Caco-2 (cell line): ENCODE measurements around the gene SGPP2. TPM values are rescaled to one million over a fixed set of nuclear protein-coding genes. Genes with fewer than 3 reads are reported as not detected.

Experiments used
- BruUV-seq: library from RNA; stranded (reverse); fragments of 400-500 nt; replicated peaks from 2 replicates; lab custom pipeline; 2021; lab: Mats Ljungman, UMichigan
- CTCF ChIA-PET: fragments of 300-600 bp; sonication (Branson Sonifier 250); formaldehyde crosslinking; loops from one replicate; lab custom pipeline; 2022; ENCODE audit warnings: antibody characterized with exemption; lab: Charles Lee
- POLR2A ChIA-PET: fragments of 300-600 bp; sonication (Branson Sonifier 250); formaldehyde crosslinking; loops from one replicate; lab custom pipeline; 2022; ENCODE audit warnings: antibody characterized with exemption; lab: Charles Lee
- DNase-seq, 2 experiments: peaks; one replicate each; pipeline versions ENCODE4 v3.0.0 to v3.0.0-alpha.2; 2020 to 2022
- H3K27me3 ChIP-seq: replicated peaks from 2 replicates; pipeline ENCODE4 v1.6.0; 2011; ENCODE audit warnings: low read length; ENCODE audit not compliant: control insufficient read depth, insufficient read depth
- H3K36me3 ChIP-seq: 2 replicates; pipeline ENCODE4 v1.5.1; 2011; ENCODE audit warnings: low read length; ENCODE audit not compliant: control insufficient read depth, insufficient read depth
- H3K4me1 ChIP-seq: fragments of 250-450 bp; sonication (Bioruptor Pico); 2 replicates; pipeline ENCODE4 v1.5.1; 2020; ENCODE audit warnings: mild to moderate bottlenecking
- H3K4me3 ChIP-seq: 2 replicates; pipeline ENCODE4 v1.5.1; 2011; ENCODE audit warnings: low read depth, mild to moderate bottlenecking, control low read depth, low read length
- H3K9me3 ChIP-seq: fragments of 250-450 bp; sonication (Bioruptor Pico); 2 replicates; pipeline ENCODE4 v1.5.1; 2020; ENCODE audit warnings: mild to moderate bottlenecking, moderate library complexity
- H3K27ac Mint-ChIP-seq: one replicate; pipeline ENCODE4 v1.8.0; 2022; ENCODE audit warnings: mixed read lengths; ENCODE audit not compliant: unreplicated experiment
- H3K27me3 Mint-ChIP-seq: one replicate; pipeline ENCODE4 v1.8.0; 2022; ENCODE audit warnings: mixed read lengths; ENCODE audit not compliant: insufficient read depth, unreplicated experiment
- H3K36me3 Mint-ChIP-seq: one replicate; pipeline ENCODE4 v1.8.0; 2022; ENCODE audit warnings: mild to moderate bottlenecking, mixed read lengths; ENCODE audit not compliant: insufficient read depth, unreplicated experiment
- H3K4me1 Mint-ChIP-seq: one replicate; pipeline ENCODE4 v1.8.0; 2022; ENCODE audit warnings: low read depth, mixed read lengths; ENCODE audit not compliant: unreplicated experiment
- H3K4me3 Mint-ChIP-seq: one replicate; pipeline ENCODE4 v1.8.0; 2022; ENCODE audit warnings: mild to moderate bottlenecking, moderate library complexity, mixed read lengths; ENCODE audit not compliant: unreplicated experiment
- H3K9me3 Mint-ChIP-seq: one replicate; pipeline ENCODE4 v1.8.0; 2022; ENCODE audit warnings: mixed read lengths; ENCODE audit not compliant: unreplicated experiment
- CTCF ChIP-seq, 2 experiments: fragments of 200-600 bp in 1 of 2; IDR thresholded peaks; 1 replicate in 1 of 2; 2 replicates in 1 of 2; pipeline versions ENCODE4 v1.5.1 to v1.8.0; 2011 to 2022; ENCODE audit warnings: antibody characterized with exemption in 1 of 2, control low read depth in 1 of 2, inconsistent platforms in 1 of 2, low read depth in 1 of 2, low read length in 1 of 2, mild to moderate bottlenecking in 1 of 2, moderate library complexity in 1 of 2; ENCODE audit not compliant: insufficient read depth in 1 of 2, severe bottlenecking in 1 of 2, unreplicated experiment in 1 of 2
- intact Hi-C: fragments of 100-400 bp; cut with micrococcal nuclease; formaldehyde crosslinking; loops from one replicate; pipeline ENCODE4 v1.10.0; 2022; ENCODE audit not compliant: unreplicated experiment
- total RNA-seq: library from RNA; stranded (reverse); gene quantifications from 2 replicates; pipeline ENCODE4 v1.2.3, GENCODE V29; 2022

Gene SGPP2
- total RNA-seq, 1 experiment from 2014 or later: not detected

DNA sequence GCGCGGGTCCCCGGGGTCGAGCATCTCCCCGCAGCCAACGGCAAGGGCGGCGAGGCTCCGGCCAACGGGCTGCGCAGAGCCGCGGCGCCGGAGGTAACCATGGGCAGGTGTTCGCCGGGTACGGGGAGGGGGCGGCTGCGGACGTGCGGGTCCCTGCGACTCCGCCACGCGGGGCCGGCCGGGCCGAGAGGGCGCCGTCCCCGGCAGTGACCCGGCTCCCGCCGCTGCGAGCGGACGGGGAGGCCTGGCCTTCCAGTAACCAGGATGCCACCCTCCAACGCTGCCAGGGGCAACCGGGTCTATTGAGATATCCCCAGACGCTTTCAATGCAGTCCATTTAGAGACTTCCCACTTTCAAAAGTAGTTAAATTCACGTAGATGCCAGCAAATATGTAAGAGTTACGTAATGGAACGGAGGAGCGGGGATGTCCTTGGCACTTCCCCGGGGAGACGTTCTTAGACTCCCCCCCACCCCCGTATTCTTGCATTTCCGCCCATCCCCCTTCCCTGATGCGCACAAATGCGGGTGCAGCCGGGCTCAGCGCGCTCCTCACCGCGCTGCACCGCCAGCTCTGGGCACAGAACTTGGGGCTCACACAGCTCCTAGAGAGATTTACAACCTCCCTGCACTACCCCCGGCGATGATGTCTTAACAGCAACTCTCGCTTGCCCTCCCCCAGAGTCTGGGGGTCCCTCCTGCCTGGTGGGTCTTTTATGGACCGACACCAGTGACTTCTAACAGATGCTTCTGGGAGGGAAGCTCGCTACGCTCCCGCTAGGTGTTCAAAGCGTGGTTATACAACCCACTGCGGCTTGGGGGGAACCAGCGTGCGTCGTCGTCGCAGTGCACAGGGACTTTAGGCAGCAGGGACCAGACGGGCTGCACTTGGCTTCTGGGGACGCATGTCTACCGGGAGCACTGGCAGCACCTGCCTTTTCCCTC lies 657 bp downstream of the SGPP2 start:
- POLR2A ChIA-PET: no interaction called here
- peak overlapping the region; percentile 84 for H3K4me3 Mint-ChIP-seq
- CTCF ChIA-PET: no interaction called here
- Histone ChIP-seq H3K27me3 (peaks cover 5% of the 10 kb centered on the region; the same call in 1 of the 2 replicates), H3K4me1 (peaks cover 3% of the 10 kb centered on the region; the same call in 1 of the 2 replicates), H3K9me3 (no peaks in the 10 kb centered on the region), H3K4me3 (peak overlapping the region; percentile 41), H3K36me3 (no peaks in the 10 kb centered on the region)
- H3K27me3 Mint-ChIP-seq: peaks cover 29% of the 10 kb centered on the region
- no TSS peak for BruUV-seq
- DNase-seq: peak in 1 of 2 experiments; percentile 15
- intact Hi-C loops: loop anchor here (2.0 kb wide), 1 partner anchor 106 kb away; no protein-coding TSS in a partner anchor
- H3K27ac Mint-ChIP-seq: no peak overlapping the region
- no peak for TF ChIP-seq CTCF (IDR thresholded peaks at IDR 0.05; ENCODE audit: insufficient read depth in 1 of 2, low read depth in 1 of 2, low read length in 1 of 2, severe bottlenecking in 1 of 2, unreplicated experiment in 1 of 2)
- no peaks in the 10 kb centered on the region for H3K9me3 Mint-ChIP-seq
- H3K4me1 Mint-ChIP-seq: peaks cover 12% of the 10 kb centered on the region
- no peaks in the 10 kb centered on the region for H3K36me3 Mint-ChIP-seq

GRCh38 chr2:222427646-222428301 lies 3.4 kb downstream of the SGPP2 start:
- no TSS peak for BruUV-seq
- no peaks in the 10 kb centered on the region for H3K9me3 Mint-ChIP-seq
- Histone ChIP-seq H3K9me3 (no peaks in the 10 kb centered on the region), H3K36me3 (no peaks in the 10 kb centered on the region), H3K27me3 (peaks cover 4% of the 10 kb centered on the region; the same call in 1 of the 2 replicates), H3K4me1 (peaks cover 3% of the 10 kb centered on the region; the same call in 1 of the 2 replicates), H3K4me3 (no peak overlapping the region)
- POLR2A ChIA-PET: no interaction called here
- no peak for DNase-seq
- peaks cover 12% of the 10 kb centered on the region for H3K4me1 Mint-ChIP-seq
- intact Hi-C loops: no loop called here
- peaks cover 30% of the 10 kb centered on the region for H3K27me3 Mint-ChIP-seq
- CTCF ChIA-PET: no interaction called here
- no peak overlapping the region for H3K4me3 Mint-ChIP-seq
- no peak overlapping the region for H3K27ac Mint-ChIP-seq
- no peaks in the 10 kb centered on the region for H3K36me3 Mint-ChIP-seq
- TF ChIP-seq CTCF (IDR thresholded peaks at IDR 0.05; ENCODE audit: insufficient read depth in 1 of 2, low read depth in 1 of 2, low read length in 1 of 2, severe bottlenecking in 1 of 2, unreplicated experiment in 1 of 2): no peak

GRCh38 chr2:222430071-222430470 lies 5.7 kb downstream of the SGPP2 start:
- no peak overlapping the region for H3K4me3 Mint-ChIP-seq
- Histone ChIP-seq H3K9me3 (no peaks in the 10 kb centered on the region), H3K4me1 (no peaks in the 10 kb centered on the region; the same call in 1 of the 2 replicates), H3K4me3 (no peak overlapping the region), H3K27me3 (no peaks in the 10 kb centered on the region; the same call in 1 of the 2 replicates), H3K36me3 (no peaks in the 10 kb centered on the region)
- no peaks in the 10 kb centered on the region for H3K36me3 Mint-ChIP-seq
- H3K27me3 Mint-ChIP-seq: peaks cover 14% of the 10 kb centered on the region
- intact Hi-C loops: no loop called here
- no peaks in the 10 kb centered on the region for H3K9me3 Mint-ChIP-seq
- DNase-seq: no peak
- ChIA-PET POLR2A (no interaction called here), CTCF (no interaction called here)
- no peak for TF ChIP-seq CTCF (IDR thresholded peaks at IDR 0.05; ENCODE audit: insufficient read depth in 1 of 2, low read depth in 1 of 2, low read length in 1 of 2, severe bottlenecking in 1 of 2, unreplicated experiment in 1 of 2)
- no peak overlapping the region for H3K27ac Mint-ChIP-seq
- no TSS peak for BruUV-seq
- H3K4me1 Mint-ChIP-seq: peaks cover 5% of the 10 kb centered on the region
